Embryonic facial prominence (tissue), 1 donor: ENCODE results near the gene HEATR5A.
"Not testable (repeated sequence)": the region's sequence is repeated elsewhere in the genome, so short reads cannot be mapped to it uniquely, and the experiment has no call there.

ENCODE experiments used
- DNase-seq: peaks from one replicate; pipeline ENCODE4 v3.0.0-alpha.2; 2016; ENCODE audit errors: extremely low spot score

HEATR5A gene

GRCh38 chr14:31283578-31284252, 136.6 kb downstream of the HEATR5A start:
- no peak for DNase-seq

- no peak for DNase-seq
These were observed 137.2 kb downstream of the HEATR5A start for GRCh38 chr14:31283153-31283552.

DNA sequence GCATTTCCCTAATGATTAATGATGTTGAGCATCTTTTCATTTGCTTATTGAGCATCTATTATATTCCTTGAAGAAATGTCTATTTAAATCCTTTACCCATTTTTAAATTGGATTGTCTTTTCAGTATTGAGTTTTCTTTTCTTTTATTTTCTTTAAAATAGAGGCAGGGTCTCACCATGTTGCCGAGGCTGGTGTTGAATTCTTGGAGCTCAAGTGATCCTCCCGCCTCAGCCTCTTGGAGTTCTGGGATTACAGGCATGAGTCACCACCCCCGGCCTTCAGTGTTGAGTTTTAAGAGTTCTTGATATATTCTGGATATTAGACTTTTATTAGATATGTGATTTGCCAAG, 139.5 kb downstream of the HEATR5A start:
- DNase-seq, result no peak

DNA sequence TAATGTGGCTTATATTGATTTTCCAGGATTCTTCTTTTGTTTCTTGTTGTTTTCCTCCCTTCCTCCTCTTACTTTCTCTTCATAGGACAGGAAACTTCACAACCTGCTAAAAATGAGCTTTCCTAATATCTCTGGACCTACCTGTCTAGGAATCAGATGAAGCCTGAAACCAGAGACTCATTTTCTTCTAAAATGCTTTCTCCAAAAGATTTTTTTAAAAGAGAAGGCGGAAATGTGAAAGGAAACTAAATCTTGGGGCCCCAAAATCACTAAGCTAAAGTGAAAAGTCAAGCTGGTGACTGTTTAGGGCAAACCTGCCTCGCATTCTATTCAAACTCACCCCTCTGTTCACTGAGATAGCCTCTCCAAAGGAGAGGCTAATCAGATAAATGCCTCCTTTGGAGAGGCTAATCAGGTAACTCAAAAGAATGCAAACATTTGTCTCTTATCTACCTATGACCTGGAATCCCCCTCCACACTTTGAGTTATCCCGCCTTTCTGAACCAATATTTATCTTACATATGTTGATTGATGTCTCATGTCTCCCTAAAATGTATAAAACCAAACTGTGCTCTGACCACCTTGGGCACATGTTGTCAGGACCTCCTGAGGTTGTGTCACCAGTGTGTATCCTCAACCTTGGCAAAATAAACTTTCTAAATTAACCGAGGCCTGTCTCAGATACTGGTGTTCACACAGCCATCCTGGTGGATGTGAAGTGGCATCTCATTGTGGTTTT, 140.0 kb downstream of the HEATR5A start:
- no peak for DNase-seq

- no peak for DNase-seq
These were observed 141.5 kb downstream of the HEATR5A start for GRCh38 chr14:31278883-31279282.

DNA sequence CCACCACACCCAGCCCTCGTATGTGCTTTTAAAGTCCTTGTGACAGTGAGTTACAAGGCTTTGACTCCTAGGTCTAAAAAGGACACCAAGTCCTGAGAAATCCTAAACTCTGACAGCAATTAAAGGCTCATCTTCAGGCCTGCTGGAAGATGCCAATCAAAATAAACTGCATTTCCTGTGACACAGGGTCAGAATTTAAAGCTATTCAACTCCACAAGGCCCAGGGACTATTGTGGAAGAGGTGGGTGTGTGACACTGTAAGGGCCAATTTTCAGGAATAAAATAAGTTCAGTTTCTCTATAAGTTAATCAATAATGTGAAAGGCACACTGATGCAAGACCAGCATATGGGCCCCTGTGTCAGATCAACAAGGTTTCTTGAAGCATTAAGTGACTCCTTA, 143.3 kb downstream of the HEATR5A start:
- no peak for DNase-seq

GRCh38 chr14:31276417-31276816, 143.9 kb downstream of the HEATR5A start:
- not testable (repeated sequence) for DNase-seq

DNA sequence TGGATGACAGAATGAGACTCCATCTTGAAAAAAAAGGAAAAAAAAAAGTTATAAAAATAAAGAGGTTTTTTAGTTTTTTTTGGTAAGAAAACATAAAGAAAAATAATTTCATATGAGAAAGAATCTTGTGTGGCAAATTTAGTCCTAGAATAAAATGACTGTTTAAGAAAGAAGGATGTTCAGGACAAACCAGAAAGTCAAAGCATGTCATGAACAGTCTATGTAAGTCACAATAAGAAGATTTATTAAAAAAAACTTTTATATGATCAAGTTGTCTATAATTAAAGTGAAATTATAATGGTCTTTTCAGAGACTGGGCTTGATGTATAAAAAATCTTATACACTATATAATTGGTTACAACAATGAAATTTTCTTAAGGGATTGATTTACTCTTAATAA, 144.6 kb downstream of the HEATR5A start:
- DNase-seq, result no peak

GRCh38 chr14:31271648-31272047, 148.7 kb downstream of the HEATR5A start:
- DNase-seq, result no peak

DNA sequence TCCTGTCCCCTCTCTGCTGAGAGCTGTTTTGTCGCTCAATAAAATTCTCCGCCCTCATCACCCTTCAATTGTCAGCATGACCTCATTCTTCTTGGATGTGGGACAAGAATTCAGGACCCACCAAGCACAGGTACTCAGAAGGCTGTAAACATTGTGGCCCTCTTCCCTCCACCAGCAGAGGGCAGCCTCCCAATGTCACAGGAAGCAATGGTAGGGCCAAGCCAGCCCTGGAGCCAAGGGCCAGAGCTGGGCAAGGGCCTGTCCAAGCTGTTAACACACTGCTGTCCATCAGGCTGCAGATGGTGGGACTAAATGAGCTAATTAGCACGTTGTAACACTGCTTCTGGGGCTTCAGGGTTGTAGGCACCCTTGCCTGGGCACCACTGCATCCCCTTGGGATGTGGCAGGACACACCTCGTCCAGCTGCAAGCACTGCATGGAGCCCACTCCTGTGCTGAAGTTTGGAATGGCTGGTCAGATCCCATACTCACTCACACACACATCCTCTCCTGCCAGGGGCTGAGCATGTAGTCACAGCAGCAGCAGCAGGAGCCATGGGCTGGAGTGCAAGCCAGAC, 150.1 kb downstream of the HEATR5A start:
- no peak for DNase-seq

DNA sequence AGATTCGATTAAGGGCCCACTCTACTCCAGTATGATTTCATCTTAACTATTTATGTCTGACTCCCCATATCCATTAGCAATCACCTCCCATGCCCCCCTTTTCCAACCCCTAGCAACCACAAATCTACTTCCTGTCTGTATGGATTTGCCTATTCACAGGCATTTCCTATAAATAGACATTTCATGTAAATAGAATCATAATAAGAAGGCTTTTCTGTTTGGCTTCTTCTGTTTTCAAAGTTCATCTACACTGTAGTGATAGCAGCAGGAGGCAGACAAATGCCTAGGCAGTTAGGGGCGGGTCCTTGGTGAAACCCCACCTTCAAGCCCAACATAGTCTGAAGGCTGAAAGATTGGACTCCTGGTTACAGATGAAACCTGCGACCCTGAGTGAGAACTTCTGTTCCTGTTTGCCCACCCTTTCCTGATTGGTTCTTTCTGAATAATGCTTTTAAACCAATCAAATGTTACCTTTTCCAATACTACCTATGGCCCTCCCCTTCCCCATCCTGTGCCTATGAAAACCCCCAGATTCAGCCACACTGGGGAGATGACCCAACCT, 150.6 kb downstream of the HEATR5A start:
- DNase-seq, result no peak

DNA sequence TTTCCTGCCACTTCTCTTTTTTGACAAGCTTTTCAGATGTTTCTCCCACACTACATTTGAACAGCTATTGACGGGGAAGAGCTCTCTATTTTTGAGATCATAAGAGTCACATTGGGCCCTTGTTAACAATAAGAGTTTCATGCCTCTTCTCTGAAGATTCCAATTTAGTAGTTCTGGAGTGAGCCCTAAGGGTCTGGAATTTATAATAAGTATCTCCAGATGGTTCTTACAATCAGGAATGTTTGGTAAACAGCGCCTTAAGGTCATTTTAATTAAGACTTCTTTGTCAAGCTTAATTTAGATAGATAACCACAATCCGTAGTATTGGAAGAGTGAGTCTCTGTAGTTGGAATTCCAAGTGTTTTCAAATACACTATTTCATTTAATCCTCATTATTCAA, 152.1 kb downstream of the HEATR5A start:
- no peak for DNase-seq

DNA sequence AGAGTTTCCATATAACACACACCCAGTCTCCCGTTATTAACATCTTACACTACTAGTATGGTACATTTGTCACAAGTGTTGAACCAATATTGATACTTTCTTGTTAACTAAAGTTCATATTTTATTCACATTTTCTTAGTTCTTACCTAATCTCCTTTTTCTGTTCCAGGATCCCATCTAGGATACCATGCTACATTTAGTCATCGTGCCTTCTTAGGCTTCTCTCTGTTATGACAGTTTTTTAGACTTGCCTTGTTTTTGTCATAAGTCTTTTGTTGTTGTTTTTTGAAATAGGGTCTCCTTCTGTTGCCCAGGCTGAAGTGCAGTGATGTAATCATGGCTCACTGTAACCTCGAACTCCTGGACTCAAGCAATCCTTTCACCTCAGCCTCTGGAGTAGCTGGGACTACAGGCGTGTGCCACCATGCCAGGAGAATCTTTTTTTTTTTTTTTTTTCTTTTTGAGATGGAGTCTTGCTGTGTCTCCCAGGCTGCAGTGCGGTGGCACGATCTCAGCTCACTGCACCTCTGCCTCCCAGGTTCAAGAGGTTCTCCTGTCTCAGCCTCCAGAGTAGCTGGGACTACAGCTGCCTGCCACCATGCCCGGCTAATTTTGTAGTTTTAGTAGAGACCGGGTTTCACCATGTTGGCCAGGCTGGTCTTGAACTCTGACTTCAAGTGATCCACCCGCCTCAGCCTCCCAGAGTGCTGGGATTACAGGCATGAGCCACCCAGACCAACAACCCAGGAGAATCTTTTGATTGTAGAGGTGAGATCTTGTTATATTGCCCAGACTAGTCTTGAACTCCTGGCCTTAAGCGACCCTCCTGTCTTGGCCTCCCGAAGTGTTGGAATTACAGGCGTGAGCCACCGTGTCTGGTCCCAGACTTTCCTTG, 153.7 kb downstream of the HEATR5A start:
- no peak for DNase-seq

GRCh38 chr14:31265701-31266398, 154.5 kb downstream of the HEATR5A start:
- no peak for DNase-seq

GRCh38 chr14:31263485-31264133, 156.7 kb downstream of the HEATR5A start:
- no peak for DNase-seq

GRCh38 chr14:31261859-31262731, 158.3 kb downstream of the HEATR5A start:
- DNase-seq, result peak; percentile 51

DNA sequence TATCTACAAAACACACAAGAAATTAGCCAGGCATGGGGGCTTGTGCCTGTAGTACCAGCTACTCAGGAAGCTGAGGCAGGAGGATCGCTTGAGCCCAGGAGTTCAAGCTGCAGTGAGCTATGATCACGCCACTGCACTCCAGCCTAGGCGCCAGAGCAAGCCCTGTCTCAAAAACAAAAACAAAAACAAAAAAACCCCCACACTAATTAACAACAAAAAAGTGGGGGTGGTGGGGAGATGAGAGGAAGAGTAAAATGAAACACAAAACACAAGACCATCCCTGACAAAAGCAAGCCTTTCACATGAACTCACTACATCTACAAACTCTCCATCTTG, 158.9 kb downstream of the HEATR5A start:
- no peak for DNase-seq

DNA sequence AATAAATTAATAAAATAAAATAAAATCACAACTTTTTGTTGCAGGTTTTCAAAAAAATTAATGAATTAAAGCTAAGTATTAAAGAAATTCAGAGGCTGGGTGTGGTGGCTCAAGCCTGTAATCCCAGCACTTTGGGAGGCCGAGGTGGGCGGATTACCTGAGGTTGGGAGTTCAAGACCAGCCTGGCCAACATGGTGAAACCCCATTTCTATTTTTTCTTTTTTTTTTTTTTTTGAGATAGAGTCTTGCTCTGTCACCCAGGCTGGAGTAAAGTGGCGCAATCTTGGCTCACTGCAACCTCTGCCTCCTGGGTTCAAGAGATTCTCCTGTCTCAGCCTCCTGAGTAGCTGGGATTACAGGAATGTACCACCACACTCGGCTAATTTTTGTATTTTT, 161.3 kb downstream of the HEATR5A start:
- not testable (repeated sequence) for DNase-seq

DNA sequence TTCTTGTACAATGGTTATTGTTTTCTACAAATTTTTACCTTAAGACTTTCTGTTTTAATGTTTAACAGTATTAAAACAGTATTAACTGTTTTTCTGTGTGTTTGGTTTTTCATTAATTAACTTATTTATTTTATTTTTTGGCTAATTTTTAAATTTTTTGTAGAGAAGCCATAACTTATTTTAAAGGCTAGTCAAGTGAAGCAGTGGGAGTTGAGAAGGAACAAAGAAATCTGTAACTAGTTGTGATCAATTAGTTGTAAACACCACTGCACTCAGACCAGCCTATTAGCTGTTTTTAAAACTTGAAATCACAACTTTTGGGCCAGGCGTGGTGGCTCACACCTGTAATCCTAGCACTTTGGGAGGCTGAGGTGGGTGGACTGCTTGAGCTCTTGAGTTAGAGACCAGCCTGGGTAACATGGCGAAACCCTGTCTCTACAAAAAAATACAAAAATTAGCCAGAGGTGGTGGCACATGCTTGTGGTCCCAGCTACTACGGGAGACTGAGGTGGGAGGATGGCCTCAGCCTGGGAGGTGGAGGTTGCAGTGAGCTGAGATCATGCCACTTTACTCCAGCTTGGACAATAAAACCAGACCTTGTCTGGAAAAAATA, 161.8 kb downstream of the HEATR5A start:
- no peak for DNase-seq
